ENCODE measurements around the gene CRLF1.

GRCh38 chr19:18603958-18604819 lies 2.4 kb downstream of the CRLF1 start:
- TF ChIP-seq EZH2phosphoT487 (IDR thresholded peaks at IDR 0.05; ENCODE audit: low read depth) (no peak), CTCF (IDR thresholded peaks at IDR 0.05; ENCODE audit: low read depth, low read length) (no peak)

Measured in OCI-LY3 (cell line).